COLO829 (cell line): ENCODE measurements around the gene PEX14.

Source experiments
- DNase-seq: peaks from one replicate; pipeline ENCODE4 v3.0.0; 2012; ENCODE audit warnings: low spot score

PEX14 gene

GRCh38 chr1:10620776-10621175 lies 146.0 kb downstream of the PEX14 start:
- DNase-seq: no peak

GRCh38 chr1:10621906-10622305 lies 147.2 kb downstream of the PEX14 start:
- no peak for DNase-seq

GRCh38 chr1:10622910-10623685 lies 148.3 kb downstream of the PEX14 start:
- DNase-seq: no peak

- DNase-seq: no peak
These were observed 149.0 kb downstream of the PEX14 start for GRCh38 chr1:10623686-10624145.

- no peak for DNase-seq
These were observed 149.7 kb downstream of the PEX14 start for GRCh38 chr1:10624256-10625050.

- no peak for DNase-seq
These were observed 150.3 kb downstream of the PEX14 start for GRCh38 chr1:10625076-10625475.

- no peak for DNase-seq
These were observed 150.8 kb downstream of the PEX14 start for GRCh38 chr1:10625554-10625953.

GRCh38 chr1:10626131-10626731 lies 151.5 kb downstream of the PEX14 start:
- no peak for DNase-seq

GRCh38 chr1:10626791-10627410 lies 152.2 kb downstream of the PEX14 start:
- DNase-seq: no peak

GRCh38 chr1:10628685-10629084 lies 153.9 kb downstream of the PEX14 start:
- no peak for DNase-seq

- no peak for DNase-seq
These were observed 154.5 kb downstream of the PEX14 start for GRCh38 chr1:10629091-10629815.

GRCh38 chr1:10629816-10630571 lies 155.2 kb downstream of the PEX14 start:
- DNase-seq: no peak

- DNase-seq: no peak
These were observed 155.9 kb downstream of the PEX14 start for GRCh38 chr1:10630661-10631120.

GRCh38 chr1:10631121-10631810 lies 156.5 kb downstream of the PEX14 start:
- no peak for DNase-seq

- DNase-seq: no peak
These were observed 157.3 kb downstream of the PEX14 start for GRCh38 chr1:10631811-10632593.

GRCh38 chr1:10632691-10633090 lies 157.9 kb downstream of the PEX14 start:
- no peak for DNase-seq

- DNase-seq: no peak
These were observed 158.7 kb downstream of the PEX14 start for GRCh38 chr1:10633416-10633815.

- DNase-seq: no peak
These were observed 159.3 kb downstream of the PEX14 start for GRCh38 chr1:10634075-10634427.

- DNase-seq: no peak
These were observed 159.8 kb downstream of the PEX14 start for GRCh38 chr1:10634428-10635084.
